Superior temporal gyrus (tissue), 1 donor: ENCODE results near the gene BCAN.
"Not testable (repeated sequence)": the region's sequence is repeated elsewhere in the genome, so short reads cannot be mapped to it uniquely, and the experiment has no call there.

Experiments
- DNase-seq: peaks from one replicate; pipeline ENCODE4 v3.0.0-alpha.2; 2016; ENCODE audit errors: extremely low spot score

Gene BCAN

GRCh38 chr1:156618853-156619581 lies 22.9 kb upstream of the BCAN start, which contains the start of gene HAPLN2:
TSS of gene HAPLN2 (plus strand) at chr1:156619415. CDS start at chr1:156623491, 4,076 bp downstream.
- peak; percentile 82 for DNase-seq

DNA sequence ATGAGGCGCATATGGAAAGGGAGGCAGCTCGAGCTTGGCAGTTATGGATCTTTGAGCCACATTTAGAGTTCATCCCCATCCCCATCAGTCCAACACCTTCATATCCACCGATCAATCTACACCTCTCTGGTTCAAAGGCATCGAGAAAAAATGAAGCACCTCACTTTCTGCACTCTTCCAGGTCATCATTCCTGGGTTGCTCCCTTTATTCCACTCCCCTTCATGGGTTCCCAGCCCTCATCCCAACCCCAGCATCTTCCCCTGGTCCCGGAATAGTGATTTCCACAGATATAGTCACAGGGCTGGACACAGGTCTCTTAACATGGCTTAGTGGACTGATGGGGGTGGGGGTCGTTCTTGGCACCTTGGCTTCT lies 22.3 kb upstream of the BCAN start:
- no peak for DNase-seq

GRCh38 chr1:156622581-156623297 lies 19.2 kb upstream of the BCAN start:
- no peak for DNase-seq

DNA sequence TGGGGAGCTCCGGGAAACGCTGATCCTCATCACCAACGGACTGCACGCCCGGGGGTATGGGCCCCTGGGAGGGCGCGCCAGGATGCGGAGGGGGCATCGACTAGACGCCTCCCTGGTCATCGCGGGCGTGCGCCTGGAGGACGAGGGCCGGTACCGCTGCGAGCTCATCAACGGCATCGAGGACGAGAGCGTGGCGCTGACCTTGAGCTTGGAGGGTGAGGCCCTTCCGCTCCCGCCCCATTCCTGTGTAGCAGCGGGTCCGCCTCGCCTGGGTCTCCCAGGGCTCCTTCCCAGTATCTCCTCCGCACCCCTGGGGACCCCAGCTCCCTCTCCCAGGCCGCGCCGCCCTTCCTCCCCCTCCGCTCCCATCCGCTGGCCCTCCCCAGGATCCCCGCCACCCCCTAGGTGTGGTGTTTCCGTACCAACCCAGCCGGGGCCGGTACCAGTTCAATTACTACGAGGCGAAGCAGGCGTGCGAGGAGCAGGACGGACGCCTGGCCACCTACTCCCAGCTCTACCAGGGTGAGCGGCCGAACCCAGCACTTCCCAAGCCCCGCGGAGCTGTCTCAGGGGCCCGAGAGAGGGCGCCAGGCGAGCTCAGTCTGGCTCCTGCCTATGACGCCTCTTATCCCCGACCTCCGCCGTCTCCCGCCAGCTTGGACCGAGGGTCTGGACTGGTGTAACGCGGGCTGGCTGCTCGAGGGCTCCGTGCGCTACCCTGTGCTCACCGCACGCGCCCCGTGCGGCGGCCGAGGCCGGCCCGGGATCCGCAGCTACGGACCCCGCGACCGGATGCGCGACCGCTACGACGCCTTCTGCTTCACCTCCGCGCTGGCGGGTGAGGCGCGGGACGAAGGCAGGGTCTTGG lies 17.7 kb upstream of the BCAN start:
- peak; percentile 57 for DNase-seq

GRCh38 chr1:156624814-156625435 lies 17.0 kb upstream of the BCAN start:
- DNase-seq = no peak

DNA sequence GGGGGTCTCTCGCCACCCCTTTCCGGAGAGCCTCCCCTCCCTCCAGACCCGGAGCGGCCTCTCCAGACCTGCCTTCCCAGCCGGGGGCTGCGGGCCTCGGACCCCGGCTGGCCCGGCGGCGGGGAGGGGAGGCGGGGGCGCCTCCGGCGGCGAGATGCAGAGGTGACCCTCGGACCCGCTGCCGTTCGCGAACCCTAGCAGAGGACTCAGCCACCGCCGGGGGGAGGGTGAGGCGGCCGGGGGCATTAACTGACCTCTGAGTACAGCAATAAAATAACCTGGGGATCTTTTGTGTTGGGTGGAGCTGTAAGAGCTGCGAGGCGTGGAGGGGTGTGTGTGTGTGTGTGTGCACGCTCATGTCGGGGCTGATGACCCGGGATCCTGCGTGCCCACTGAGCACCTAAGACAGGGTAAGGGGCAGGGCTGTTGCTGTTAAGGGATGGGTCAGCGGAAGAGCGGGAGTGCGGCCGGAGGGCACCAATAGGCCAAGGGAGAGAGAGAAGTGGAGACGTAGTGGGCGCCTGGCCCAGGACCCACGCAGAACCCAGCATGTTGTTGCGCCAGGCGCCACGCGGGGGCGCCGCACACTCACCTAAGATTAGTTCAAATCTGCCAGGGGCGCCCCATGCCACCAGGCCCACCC lies 16.4 kb upstream of the BCAN start:
- peak; percentile 86 for DNase-seq

- no peak for DNase-seq
Observed at GRCh38 chr1:156626079-156626438, 15.9 kb upstream of the BCAN start.

DNA sequence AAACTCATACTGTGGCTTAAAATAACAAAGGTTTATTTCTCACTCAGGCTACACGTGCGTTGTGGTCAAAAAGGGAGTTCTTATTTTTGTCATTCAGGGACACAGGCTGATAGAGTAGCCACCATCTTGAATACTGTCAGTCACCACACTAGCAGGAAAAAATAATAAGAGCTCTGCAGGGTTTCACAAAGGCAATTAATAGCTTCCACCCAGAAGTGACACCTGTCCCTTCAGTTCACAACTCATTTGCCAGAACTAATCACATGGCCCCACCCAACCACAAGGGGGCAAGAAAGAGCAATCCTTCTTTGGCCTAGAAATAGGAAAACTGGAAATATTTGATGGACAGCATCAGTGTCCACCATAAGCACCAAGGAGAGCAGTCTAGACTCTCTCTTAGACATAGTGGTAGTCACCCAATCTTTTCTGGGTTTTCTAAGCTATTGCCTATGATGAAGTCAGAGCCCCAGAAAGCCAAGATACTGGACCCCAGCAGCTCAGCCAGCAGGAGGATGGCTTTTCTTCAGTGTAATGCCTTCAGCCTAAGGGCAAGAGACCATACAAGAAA lies 14.5 kb upstream of the BCAN start:
- DNase-seq = peak; percentile 82

DNA sequence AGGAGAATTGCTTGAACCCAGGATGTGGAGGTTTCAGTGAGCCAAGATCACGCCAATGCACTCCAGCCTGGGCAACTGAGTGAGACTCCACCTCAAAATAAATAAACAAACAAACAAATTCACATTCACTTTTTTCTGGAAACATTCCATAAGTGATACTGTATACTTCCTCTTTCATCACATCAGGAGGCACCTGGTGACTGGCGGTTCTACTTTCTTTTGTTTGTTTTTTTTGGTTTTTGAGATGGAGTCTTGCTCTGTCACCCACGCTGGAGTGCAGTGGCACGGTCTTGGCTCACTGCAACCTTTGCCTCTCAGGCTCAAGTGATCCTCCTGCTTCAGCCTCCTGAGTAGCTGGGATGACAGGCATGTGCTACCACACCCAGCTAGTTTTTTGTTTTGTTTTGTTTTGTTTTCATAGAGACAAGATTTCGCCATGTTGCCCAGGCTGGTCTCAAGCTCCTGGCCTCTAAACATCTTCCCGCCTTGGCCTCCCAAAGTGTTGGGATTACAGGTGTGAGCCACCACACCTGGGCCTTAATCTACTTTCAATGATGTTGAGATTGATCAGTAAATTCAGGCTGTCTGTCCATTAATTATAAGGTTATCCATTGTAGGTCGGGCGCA lies 12.0 kb upstream of the BCAN start:
- DNase-seq = no peak

GRCh38 chr1:156631152-156631551 lies 10.8 kb upstream of the BCAN start:
- DNase-seq = not testable (repeated sequence)

- no peak for DNase-seq
Observed at GRCh38 chr1:156632355-156632754, 9.6 kb upstream of the BCAN start.

- peak; percentile 67 for DNase-seq
Observed at GRCh38 chr1:156638189-156638985, 3.5 kb upstream of the BCAN start.

DNA sequence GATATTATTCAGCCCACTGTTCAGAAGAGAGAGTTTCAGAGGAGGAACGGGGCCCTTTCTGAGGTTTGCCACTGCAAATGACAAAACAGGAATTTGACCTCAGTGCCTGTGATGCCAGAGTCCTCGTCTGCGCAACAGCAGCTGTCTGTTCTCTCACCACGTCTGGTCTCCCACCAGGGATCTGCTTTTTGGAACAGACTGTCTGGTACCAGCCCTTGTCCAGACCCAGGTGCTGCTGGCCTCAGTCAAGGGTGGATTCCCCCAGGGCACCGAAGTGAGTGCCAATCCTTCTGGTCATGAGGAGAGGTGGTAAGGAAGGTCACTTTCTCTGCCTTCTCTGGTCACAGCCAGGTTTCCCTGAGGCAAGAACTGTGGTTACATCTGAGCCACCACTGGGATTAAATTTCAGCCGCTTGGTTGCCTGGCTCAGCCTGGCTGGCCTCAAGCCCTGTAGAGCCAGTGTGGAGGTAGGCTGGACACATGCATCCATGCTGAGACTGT lies 2.3 kb upstream of the BCAN start:
- DNase-seq = no peak

GRCh38 chr1:156640842-156641706 lies 843 bp upstream of the BCAN start:
- no peak for DNase-seq

DNA sequence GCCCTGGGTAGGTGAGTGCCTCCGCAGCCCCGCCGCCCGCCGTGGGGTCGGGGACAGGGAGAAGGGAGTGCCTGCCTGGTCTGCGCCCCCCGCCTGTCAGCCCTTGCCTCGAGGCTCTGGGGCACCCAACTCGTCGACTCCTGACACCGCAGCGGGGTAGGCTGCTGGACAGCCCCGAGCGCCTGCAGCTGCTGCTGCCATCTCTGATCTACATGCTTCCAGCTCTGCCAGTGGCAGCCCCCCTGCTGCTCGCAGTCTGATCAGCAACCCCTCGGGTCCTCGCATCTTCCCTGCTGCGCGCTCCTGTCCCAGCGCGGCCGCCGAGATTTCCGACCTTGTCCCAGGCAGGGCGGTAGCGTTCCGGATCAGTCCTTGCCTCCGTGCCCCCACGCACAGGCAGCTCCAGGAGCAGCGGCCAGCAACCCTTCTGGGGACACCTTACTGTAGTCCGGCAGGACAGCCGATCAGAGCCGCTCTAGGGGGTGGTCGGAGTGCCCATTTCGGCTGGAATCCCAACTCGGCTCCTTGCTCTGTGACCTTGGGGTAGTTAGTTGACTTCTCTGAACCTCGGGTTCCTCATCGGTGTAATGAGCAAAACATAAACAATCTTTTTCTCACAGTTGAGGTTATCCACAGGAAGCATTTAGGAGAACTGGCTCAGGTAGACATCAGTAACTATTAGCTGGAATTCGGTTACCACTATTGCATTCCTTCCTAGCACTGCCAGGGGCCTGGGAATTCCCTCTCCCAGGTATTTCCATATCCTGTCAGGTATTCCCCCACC lies 540 bp downstream of the BCAN start:
- no peak for DNase-seq

- DNase-seq = no peak
Observed at GRCh38 chr1:156643049-156643777, 1.3 kb downstream of the BCAN start.

- no peak for DNase-seq
Observed at GRCh38 chr1:156643778-156644092, 1.8 kb downstream of the BCAN start.
